K562 (cell line): ENCODE results near the gene SMIM13. TPM values are rescaled to one million over a fixed set of nuclear protein-coding genes. Genes with fewer than 3 reads are reported as not detected.

Source experiments
- MTA3 ChIP-seq: fragments of 450-650 bp; formaldehyde crosslinking; IDR thresholded peaks from 2 replicates; pipeline ENCODE4 v1.6.1; 2017; ENCODE audit warnings: mild to moderate bottlenecking, borderline replicate concordance
- PHF20 ChIP-seq: fragments of 450-650 bp; IDR thresholded peaks from 2 replicates; pipeline ENCODE4 v1.6.1; 2018; ENCODE audit not compliant: partially characterized antibody
- POLR2H ChIP-seq: IDR thresholded peaks from 2 replicates; pipeline ENCODE4 v1.6.1; 2016; ENCODE audit warnings: missing genetic modification characterization, low read depth, mild to moderate bottlenecking, control low read depth, missing compliant biosample characterization, moderate library complexity
- RBFOX2 ChIP-seq: fragments of 200-400 bp; formaldehyde crosslinking; IDR thresholded peaks from 2 replicates; pipeline ENCODE4 v1.6.1; 2017; ENCODE audit warnings: low read depth, mild to moderate bottlenecking, low read length, moderate library complexity
- SMC3 ChIP-seq: conservative IDR thresholded peaks from 2 replicates; pipeline ENCODE4 v1.6.1; 2011; ENCODE audit warnings: low read depth, low read length, improper control_type of control experiment; ENCODE audit not compliant: insufficient read depth
- ZBTB1 ChIP-seq: sonication (generic); formaldehyde crosslinking; IDR thresholded peaks from 2 replicates; pipeline ENCODE4 v1.8.1; 2023; ENCODE audit warnings: missing genetic modification reagents, low read depth, mild to moderate bottlenecking, borderline replicate concordance
- polyA plus RNA-seq, 8 experiments: library from polyadenylated mRNA; depleted of rRNA in 4 of 8; stranded (reverse) in 5 of 8; unstranded in 3 of 8; fragments of >200 nt; fragmentation: Nextera tagmentation in 2 of 8; fragmentation: Illumina TruSeq in 1 of 8; extraction: Ambion mirVana in 2 of 8; extraction: Trizol in 1 of 8; gene quantifications; 2 replicates each; pipeline versions ENCODE4 v1.2.1 to v1.2.3, GENCODE V29; 2011 to 2014; ENCODE audit warnings: inconsistent platforms in 1 of 8, missing spikeins in 1 of 8
- total RNA-seq, 7 experiments: library from RNA; depleted of rRNA in 6 of 7; stranded (reverse); fragments of >200 nt in 6 of 7; fragmentation: Illumina TruSeq in 2 of 7; extraction: Trizol in 2 of 7; gene quantifications; 2 replicates each; pipeline versions ENCODE4 v1.2.1 to v1.2.3, GENCODE V29; 2011 to 2021; ENCODE audit warnings: low replicate concordance in 1 of 7
- TF ChIP-seq, protein P1 (sequence below): fragments of 450-650 bp; IDR thresholded peaks from 2 replicates; pipeline ENCODE4 v1.6.1; 2016; ENCODE audit warnings: antibody characterized with exemption
- TF ChIP-seq, protein P2 (sequence below): fragments of 250-450 bp; sonication (Bioruptor Pico); IDR thresholded peaks from 2 replicates; pipeline ENCODE4 v1.8.0; 2021; ENCODE audit warnings: mild to moderate bottlenecking, moderate library complexity
- TF ChIP-seq, protein P3 (sequence below): sonication (generic); formaldehyde crosslinking; IDR thresholded peaks from 2 replicates; pipeline ENCODE4 v1.8.0; 2022; ENCODE audit warnings: mild to moderate bottlenecking, missing genetic modification reagents
- TF ChIP-seq, protein P4 (sequence below), 2 experiments: fragments of 450-650 bp; formaldehyde crosslinking in 1 of 2; IDR thresholded peaks; 2 replicates each; pipeline versions ENCODE4 v1.4.0 to v1.6.1; 2014 to 2020; ENCODE audit warnings: mild to moderate bottlenecking in 2 of 2, borderline replicate concordance in 1 of 2, low read depth in 1 of 2

SMIM13 gene
- total and polyA plus RNA-seq, 9 of the 15 experiments (the other 6 are each of a cell fraction or from before 2014, with no cell fraction given) = 5.5 to 24.8 (median 11.7) TPM

DNA sequence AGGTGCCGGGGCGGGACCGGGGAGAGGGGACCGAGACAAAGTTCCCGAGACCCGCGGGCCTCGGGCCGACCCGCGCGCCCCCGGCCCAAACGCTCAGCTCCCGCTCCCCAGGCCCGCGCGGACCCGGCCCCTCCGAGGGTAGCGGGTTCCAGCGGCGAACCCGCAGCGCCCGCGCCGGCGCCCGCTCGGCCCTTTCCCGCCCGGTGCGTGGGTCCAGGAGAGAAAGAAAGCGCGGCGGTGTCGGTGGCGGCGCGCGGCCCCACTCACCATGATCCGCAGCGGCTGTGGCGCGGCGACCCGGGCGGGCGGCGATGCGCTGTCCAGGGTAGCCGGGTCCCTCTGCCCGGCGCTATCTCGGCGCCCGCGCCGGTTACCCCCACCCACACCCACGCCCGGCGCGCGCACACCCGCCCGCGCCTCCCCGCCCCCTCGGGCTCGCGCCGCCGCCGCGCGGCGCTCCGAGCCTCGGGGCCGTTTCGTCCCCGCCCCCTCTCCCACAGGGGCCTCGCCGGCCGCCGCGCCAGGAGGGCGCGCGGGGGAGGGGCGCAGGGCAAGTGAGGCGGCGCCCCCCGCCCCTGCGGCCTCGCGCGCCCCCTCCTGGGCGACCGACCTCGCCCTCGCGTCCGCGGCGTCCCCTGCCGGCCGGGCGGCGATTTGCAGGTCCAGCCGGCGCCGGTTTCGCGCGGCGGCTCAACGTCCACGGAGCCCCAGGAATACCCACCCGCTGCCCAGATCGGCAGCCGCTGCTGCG lies 49.5 kb upstream of the SMIM13 start, which contains the start of gene ELOVL2 (continued):
- TF ChIP-seq, protein P1, sequence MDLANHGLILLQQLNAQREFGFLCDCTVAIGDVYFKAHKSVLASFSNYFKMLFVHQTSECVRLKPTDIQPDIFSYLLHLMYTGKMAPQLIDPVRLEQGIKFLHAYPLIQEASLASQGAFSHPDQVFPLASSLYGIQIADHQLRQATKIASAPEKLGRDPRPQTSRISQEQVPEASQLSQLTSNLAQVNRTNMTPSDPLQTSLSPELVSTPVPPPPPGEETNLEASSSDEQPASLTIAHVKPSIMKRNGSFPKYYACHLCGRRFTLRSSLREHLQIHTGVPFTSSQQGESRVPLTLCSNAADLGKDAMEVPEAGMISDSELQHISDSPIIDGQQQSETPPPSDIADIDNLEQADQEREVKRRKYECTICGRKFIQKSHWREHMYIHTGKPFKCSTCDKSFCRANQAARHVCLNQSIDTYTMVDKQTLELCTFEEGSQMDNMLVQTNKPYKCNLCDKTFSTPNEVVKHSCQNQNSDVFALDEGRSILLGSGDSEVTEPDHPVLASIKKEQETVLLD = no peak
- TF ChIP-seq ZBTB1 (CRISPR knock-in tag) = no peak
- TF ChIP-seq, protein P2, sequence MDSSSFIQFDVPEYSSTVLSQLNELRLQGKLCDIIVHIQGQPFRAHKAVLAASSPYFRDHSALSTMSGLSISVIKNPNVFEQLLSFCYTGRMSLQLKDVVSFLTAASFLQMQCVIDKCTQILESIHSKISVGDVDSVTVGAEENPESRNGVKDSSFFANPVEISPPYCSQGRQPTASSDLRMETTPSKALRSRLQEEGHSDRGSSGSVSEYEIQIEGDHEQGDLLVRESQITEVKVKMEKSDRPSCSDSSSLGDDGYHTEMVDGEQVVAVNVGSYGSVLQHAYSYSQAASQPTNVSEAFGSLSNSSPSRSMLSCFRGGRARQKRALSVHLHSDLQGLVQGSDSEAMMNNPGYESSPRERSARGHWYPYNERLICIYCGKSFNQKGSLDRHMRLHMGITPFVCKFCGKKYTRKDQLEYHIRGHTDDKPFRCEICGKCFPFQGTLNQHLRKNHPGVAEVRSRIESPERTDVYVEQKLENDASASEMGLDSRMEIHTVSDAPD (CRISPR knock-in tag) = no peak
- no peak for TF ChIP-seq MTA3
- no peak for TF ChIP-seq RBFOX2
- TF ChIP-seq, protein P3, sequence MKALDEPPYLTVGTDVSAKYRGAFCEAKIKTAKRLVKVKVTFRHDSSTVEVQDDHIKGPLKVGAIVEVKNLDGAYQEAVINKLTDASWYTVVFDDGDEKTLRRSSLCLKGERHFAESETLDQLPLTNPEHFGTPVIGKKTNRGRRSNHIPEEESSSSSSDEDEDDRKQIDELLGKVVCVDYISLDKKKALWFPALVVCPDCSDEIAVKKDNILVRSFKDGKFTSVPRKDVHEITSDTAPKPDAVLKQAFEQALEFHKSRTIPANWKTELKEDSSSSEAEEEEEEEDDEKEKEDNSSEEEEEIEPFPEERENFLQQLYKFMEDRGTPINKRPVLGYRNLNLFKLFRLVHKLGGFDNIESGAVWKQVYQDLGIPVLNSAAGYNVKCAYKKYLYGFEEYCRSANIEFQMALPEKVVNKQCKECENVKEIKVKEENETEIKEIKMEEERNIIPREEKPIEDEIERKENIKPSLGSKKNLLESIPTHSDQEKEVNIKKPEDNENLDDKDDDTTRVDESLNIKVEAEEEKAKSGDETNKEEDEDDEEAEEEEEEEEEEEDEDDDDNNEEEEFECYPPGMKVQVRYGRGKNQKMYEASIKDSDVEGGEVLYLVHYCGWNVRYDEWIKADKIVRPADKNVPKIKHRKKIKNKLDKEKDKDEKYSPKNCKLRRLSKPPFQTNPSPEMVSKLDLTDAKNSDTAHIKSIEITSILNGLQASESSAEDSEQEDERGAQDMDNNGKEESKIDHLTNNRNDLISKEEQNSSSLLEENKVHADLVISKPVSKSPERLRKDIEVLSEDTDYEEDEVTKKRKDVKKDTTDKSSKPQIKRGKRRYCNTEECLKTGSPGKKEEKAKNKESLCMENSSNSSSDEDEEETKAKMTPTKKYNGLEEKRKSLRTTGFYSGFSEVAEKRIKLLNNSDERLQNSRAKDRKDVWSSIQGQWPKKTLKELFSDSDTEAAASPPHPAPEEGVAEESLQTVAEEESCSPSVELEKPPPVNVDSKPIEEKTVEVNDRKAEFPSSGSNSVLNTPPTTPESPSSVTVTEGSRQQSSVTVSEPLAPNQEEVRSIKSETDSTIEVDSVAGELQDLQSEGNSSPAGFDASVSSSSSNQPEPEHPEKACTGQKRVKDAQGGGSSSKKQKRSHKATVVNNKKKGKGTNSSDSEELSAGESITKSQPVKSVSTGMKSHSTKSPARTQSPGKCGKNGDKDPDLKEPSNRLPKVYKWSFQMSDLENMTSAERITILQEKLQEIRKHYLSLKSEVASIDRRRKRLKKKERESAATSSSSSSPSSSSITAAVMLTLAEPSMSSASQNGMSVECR (CRISPR knock-in tag) = no peak
- TF ChIP-seq, protein P4, sequence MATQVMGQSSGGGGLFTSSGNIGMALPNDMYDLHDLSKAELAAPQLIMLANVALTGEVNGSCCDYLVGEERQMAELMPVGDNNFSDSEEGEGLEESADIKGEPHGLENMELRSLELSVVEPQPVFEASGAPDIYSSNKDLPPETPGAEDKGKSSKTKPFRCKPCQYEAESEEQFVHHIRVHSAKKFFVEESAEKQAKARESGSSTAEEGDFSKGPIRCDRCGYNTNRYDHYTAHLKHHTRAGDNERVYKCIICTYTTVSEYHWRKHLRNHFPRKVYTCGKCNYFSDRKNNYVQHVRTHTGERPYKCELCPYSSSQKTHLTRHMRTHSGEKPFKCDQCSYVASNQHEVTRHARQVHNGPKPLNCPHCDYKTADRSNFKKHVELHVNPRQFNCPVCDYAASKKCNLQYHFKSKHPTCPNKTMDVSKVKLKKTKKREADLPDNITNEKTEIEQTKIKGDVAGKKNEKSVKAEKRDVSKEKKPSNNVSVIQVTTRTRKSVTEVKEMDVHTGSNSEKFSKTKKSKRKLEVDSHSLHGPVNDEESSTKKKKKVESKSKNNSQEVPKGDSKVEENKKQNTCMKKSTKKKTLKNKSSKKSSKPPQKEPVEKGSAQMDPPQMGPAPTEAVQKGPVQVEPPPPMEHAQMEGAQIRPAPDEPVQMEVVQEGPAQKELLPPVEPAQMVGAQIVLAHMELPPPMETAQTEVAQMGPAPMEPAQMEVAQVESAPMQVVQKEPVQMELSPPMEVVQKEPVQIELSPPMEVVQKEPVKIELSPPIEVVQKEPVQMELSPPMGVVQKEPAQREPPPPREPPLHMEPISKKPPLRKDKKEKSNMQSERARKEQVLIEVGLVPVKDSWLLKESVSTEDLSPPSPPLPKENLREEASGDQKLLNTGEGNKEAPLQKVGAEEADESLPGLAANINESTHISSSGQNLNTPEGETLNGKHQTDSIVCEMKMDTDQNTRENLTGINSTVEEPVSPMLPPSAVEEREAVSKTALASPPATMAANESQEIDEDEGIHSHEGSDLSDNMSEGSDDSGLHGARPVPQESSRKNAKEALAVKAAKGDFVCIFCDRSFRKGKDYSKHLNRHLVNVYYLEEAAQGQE (IDR thresholded peaks at IDR 0.05; ENCODE audit: borderline replicate concordance) = peak; percentile 90
- TF ChIP-seq, protein P4 (CRISPR knock-in tag; IDR thresholded peaks at IDR 0.05; ENCODE audit: low read depth) = peak; percentile 93
- TF ChIP-seq PHF20 = no peak
- no peak for TF ChIP-seq POLR2H
- peak; percentile 41; the same call in 1 of the 2 replicates for TF ChIP-seq SMC3
